Activated T-cell treated with anti-CD3 and anti-CD28 coated beads, Interleukin-2, amount 50 U/mL, for 72 hours (primary cell): Measurements from ENCODE around the gene TMEM270. TPM values are rescaled to one million over a fixed set of nuclear protein-coding genes. Genes with fewer than 3 reads are reported as not detected.
"Not testable (repeated sequence)": the region's sequence is repeated elsewhere in the genome, so short reads cannot be mapped to it uniquely, and the experiment has no call there.

Experiments
- ATAC-seq, 2 donors: fragments of 150-1000 bp; cut with Tn5 transposase; replicated peaks in 1 of 2; 2 replicates each; pipeline ENCODE4 v1.10.0; 2021; ENCODE audit warnings: moderate library complexity in 2 of 2, mild to moderate bottlenecking in 1 of 2
- DNase-seq, 2 donors: peaks; one replicate each; pipeline ENCODE4 v3.0.0; 2021 to 2022; ENCODE audit warnings: mixed read lengths in 1 of 2
- H3K27ac Mint-ChIP-seq: one replicate; pipeline ENCODE4 v1.8.0; 2022; ENCODE audit warnings: mild to moderate bottlenecking, moderate library complexity, mixed read lengths
- H3K27me3 Mint-ChIP-seq: one replicate; pipeline ENCODE4 v1.8.0; 2022; ENCODE audit warnings: low read depth, mixed read lengths
- H3K36me3 Mint-ChIP-seq, 2 donors: one replicate each; pipeline ENCODE4 v1.8.0; 2022; ENCODE audit warnings: mixed read lengths in 2 of 2, mild to moderate bottlenecking in 1 of 2; ENCODE audit not compliant: insufficient read depth in 2 of 2
- H3K4me1 Mint-ChIP-seq: one replicate; pipeline ENCODE4 v1.8.0; 2022; ENCODE audit warnings: low read depth, mixed read lengths
- H3K4me3 Mint-ChIP-seq, 2 donors: one replicate each; pipeline ENCODE4 v1.8.0; 2022; ENCODE audit warnings: mild to moderate bottlenecking in 2 of 2, mixed read lengths in 2 of 2, moderate library complexity in 2 of 2
- H3K9me3 Mint-ChIP-seq, 2 donors: one replicate each; pipeline ENCODE4 v1.8.0; 2022; ENCODE audit warnings: mixed read lengths in 2 of 2
- total RNA-seq, 2 donors: library from RNA; stranded (reverse); gene quantifications; one replicate each; pipeline ENCODE4 v1.2.3, GENCODE V29; 2022

TMEM270 gene
- total RNA-seq, 2 donors from 2014 or later = not detected

GRCh38 chr7:73876973-73877372, 16.0 kb downstream of the TMEM270 start:
- Mint-ChIP-seq H3K9me3 (no peaks in the 10 kb centered on the region), H3K36me3 (no peaks in the 10 kb centered on the region), H3K27me3 (no peaks in the 10 kb centered on the region), H3K4me1 (no peaks in the 10 kb centered on the region), H3K4me3 (no peak overlapping the region), H3K27ac (no peak overlapping the region)
- DNase-seq (no peak), ATAC-seq (no peak)

GRCh38 chr7:73879977-73880681, 19.2 kb downstream of the TMEM270 start:
- ATAC-seq = no peak
- no peaks in the 10 kb centered on the region for H3K9me3 Mint-ChIP-seq
- no peak overlapping the region for H3K27ac Mint-ChIP-seq
- DNase-seq = no peak
- H3K4me3 Mint-ChIP-seq = no peak overlapping the region
- no peaks in the 10 kb centered on the region for H3K4me1 Mint-ChIP-seq
- H3K27me3 Mint-ChIP-seq = no peaks in the 10 kb centered on the region
- H3K36me3 Mint-ChIP-seq = no peaks in the 10 kb centered on the region

- Mint-ChIP-seq H3K9me3 (no peaks in the 10 kb centered on the region), H3K27me3 (peaks cover under 1% of the 10 kb centered on the region), H3K4me3 (no peak overlapping the region), H3K36me3 (no peaks in the 10 kb centered on the region), H3K4me1 (no peaks in the 10 kb centered on the region), H3K27ac (no peak overlapping the region)
- DNase-seq = no peak
- no peak for ATAC-seq
Observed at GRCh38 chr7:73880755-73881328, 19.9 kb downstream of the TMEM270 start.

GRCh38 chr7:73881352-73882046, 20.5 kb downstream of the TMEM270 start:
- peaks cover 7% of the 10 kb centered on the region for H3K27me3 Mint-ChIP-seq
- no peak overlapping the region for H3K27ac Mint-ChIP-seq
- no peak overlapping the region for H3K4me3 Mint-ChIP-seq
- H3K36me3 Mint-ChIP-seq = no peaks in the 10 kb centered on the region
- no peak for DNase-seq
- no peaks in the 10 kb centered on the region for H3K4me1 Mint-ChIP-seq
- ATAC-seq = no peak
- no peaks in the 10 kb centered on the region for H3K9me3 Mint-ChIP-seq

- Mint-ChIP-seq H3K27me3 (peaks cover 12% of the 10 kb centered on the region), H3K4me1 (no peaks in the 10 kb centered on the region)
Observed at GRCh38 chr7:73882047-73882402, 21.1 kb downstream of the TMEM270 start.

GRCh38 chr7:73884867-73885422, 24.0 kb downstream of the TMEM270 start:
- H3K27me3 Mint-ChIP-seq = peaks cover 23% of the 10 kb centered on the region
- H3K27ac Mint-ChIP-seq, H3K4me1 Mint-ChIP-seq, H3K36me3 Mint-ChIP-seq, DNase-seq, H3K9me3 Mint-ChIP-seq, ATAC-seq, H3K4me3 Mint-ChIP-seq: not testable (repeated sequence)

More at GRCh38 chr7:73882047-73882402, 21.1 kb downstream of the TMEM270 start:
- DNase-seq (no peak), ATAC-seq (no peak)
- Mint-ChIP-seq H3K4me3 (no peak overlapping the region), H3K36me3 (no peaks in the 10 kb centered on the region), H3K9me3 (no peaks in the 10 kb centered on the region), H3K27ac (no peak overlapping the region)

- Mint-ChIP-seq H3K9me3 (no peaks in the 10 kb centered on the region), H3K27ac (no peak overlapping the region), H3K36me3 (no peaks in the 10 kb centered on the region), H3K4me3 (no peak overlapping the region), H3K27me3 (peaks cover 23% of the 10 kb centered on the region), H3K4me1 (peaks cover 7% of the 10 kb centered on the region)
- no peak for DNase-seq
- ATAC-seq = no peak
Observed at GRCh38 chr7:73885433-73885974, 24.5 kb downstream of the TMEM270 start.

- no peak overlapping the region for H3K27ac Mint-ChIP-seq
Observed at GRCh38 chr7:73885975-73886798, 25.2 kb downstream of the TMEM270 start.

GRCh38 chr7:73887762-73888161, 26.8 kb downstream of the TMEM270 start:
- Mint-ChIP-seq H3K27ac (no peak overlapping the region), H3K4me3 (no peak overlapping the region), H3K36me3 (no peaks in the 10 kb centered on the region), H3K4me1 (peaks cover 13% of the 10 kb centered on the region), H3K27me3 (peaks cover 23% of the 10 kb centered on the region), H3K9me3 (no peaks in the 10 kb centered on the region)
- no peak for ATAC-seq
- no peak for DNase-seq

More at GRCh38 chr7:73885975-73886798, 25.2 kb downstream of the TMEM270 start:
- no peak for ATAC-seq
- Mint-ChIP-seq H3K9me3 (no peaks in the 10 kb centered on the region), H3K4me1 (peaks cover 9% of the 10 kb centered on the region), H3K4me3 (no peak overlapping the region), H3K36me3 (no peaks in the 10 kb centered on the region), H3K27me3 (peaks cover 23% of the 10 kb centered on the region)
- no peak for DNase-seq

- no peaks in the 10 kb centered on the region for H3K36me3 Mint-ChIP-seq
- no peak overlapping the region for H3K4me3 Mint-ChIP-seq
- no peak overlapping the region for H3K27ac Mint-ChIP-seq
- H3K4me1 Mint-ChIP-seq = peaks cover 13% of the 10 kb centered on the region
- no peak for ATAC-seq
- H3K27me3 Mint-ChIP-seq = peaks cover 23% of the 10 kb centered on the region
- DNase-seq = no peak
- H3K9me3 Mint-ChIP-seq = no peaks in the 10 kb centered on the region
Observed at GRCh38 chr7:73888959-73889358, 28.0 kb downstream of the TMEM270 start.

- H3K27ac Mint-ChIP-seq = no peak overlapping the region
- peak overlapping the region in 1 of 2 donors; percentile 61 for H3K4me3 Mint-ChIP-seq
- H3K36me3 Mint-ChIP-seq = no peaks in the 10 kb centered on the region
- H3K27me3 Mint-ChIP-seq = peaks cover 23% of the 10 kb centered on the region
- DNase-seq (no peak), ATAC-seq (no peak)
- H3K9me3 Mint-ChIP-seq = no peaks in the 10 kb centered on the region
- H3K4me1 Mint-ChIP-seq = peaks cover 13% of the 10 kb centered on the region
Observed at GRCh38 chr7:73890555-73891147, 29.7 kb downstream of the TMEM270 start.

- peaks cover 17% of the 10 kb centered on the region for H3K27me3 Mint-ChIP-seq
- no peaks in the 10 kb centered on the region for H3K9me3 Mint-ChIP-seq
- ATAC-seq (no peak), DNase-seq (no peak)
- no peak overlapping the region for H3K4me3 Mint-ChIP-seq
- H3K4me1 Mint-ChIP-seq = peaks cover 14% of the 10 kb centered on the region
- no peaks in the 10 kb centered on the region for H3K36me3 Mint-ChIP-seq
- H3K27ac Mint-ChIP-seq = no peak overlapping the region
Observed at GRCh38 chr7:73891178-73891885, 30.4 kb downstream of the TMEM270 start.
